G401.6 (cell line): Measurements from ENCODE around the gene TOGARAM2.
"Not testable (repeated sequence)": the region's sequence is repeated elsewhere in the genome, so short reads cannot be mapped to it uniquely, and the experiment has no call there.

ENCODE experiments used
- FAIRE-seq: peaks from 2 replicates; lab custom pipeline; 2012; peaks lifted over from hg19 to GRCh38; lab: Jason Lieb, UNC

TOGARAM2 gene

GRCh38 chr2:28977176-28977875 is 3.8 kb upstream of the TOGARAM2 start:
- FAIRE-seq = no peak

DNA sequence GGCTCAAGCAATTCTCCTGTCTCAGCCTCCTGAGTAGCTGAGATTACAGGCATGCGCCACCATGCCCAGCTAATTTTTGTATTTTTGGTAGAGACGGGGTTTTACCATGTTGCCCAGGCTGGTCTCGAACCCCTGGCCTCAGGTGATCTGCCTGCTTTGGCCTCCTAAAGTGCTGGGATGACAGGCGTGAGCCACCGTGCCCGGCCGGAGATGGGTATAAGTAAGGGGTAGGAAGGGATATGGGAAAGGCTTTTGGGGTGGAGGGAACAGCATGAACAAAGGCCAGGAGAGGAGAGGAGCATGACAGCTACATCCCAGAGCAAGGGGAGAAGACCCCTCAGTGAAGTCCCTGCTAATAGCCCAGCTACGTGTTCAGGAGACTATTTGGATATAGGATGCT is 3.1 kb upstream of the TOGARAM2 start:
- not testable (repeated sequence) for FAIRE-seq

DNA sequence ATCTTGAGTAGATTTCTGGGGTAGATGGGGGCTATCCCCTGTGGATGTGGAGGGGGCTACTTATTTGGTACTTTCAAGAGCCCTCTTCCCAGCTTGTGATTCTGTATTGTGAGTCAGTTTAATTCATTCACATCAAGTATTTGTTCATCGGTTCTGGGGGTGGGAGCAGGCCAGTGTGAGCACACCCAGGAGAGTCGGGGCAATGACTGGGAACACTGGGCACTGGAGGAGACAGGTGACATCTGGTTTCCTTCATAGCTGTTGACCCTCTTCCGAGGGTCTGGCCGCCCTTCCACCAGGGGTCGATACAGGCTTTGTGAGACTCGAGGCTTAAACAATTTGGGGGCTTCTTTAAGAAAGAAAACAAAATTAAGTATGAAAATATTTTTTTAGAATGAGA is 2.5 kb upstream of the TOGARAM2 start:
- FAIRE-seq = no peak

GRCh38 chr2:28979041-28979440 is 2.1 kb upstream of the TOGARAM2 start:
- FAIRE-seq = no peak

GRCh38 chr2:28979576-28980366 is 1.3 kb upstream of the TOGARAM2 start:
- FAIRE-seq = no peak

DNA sequence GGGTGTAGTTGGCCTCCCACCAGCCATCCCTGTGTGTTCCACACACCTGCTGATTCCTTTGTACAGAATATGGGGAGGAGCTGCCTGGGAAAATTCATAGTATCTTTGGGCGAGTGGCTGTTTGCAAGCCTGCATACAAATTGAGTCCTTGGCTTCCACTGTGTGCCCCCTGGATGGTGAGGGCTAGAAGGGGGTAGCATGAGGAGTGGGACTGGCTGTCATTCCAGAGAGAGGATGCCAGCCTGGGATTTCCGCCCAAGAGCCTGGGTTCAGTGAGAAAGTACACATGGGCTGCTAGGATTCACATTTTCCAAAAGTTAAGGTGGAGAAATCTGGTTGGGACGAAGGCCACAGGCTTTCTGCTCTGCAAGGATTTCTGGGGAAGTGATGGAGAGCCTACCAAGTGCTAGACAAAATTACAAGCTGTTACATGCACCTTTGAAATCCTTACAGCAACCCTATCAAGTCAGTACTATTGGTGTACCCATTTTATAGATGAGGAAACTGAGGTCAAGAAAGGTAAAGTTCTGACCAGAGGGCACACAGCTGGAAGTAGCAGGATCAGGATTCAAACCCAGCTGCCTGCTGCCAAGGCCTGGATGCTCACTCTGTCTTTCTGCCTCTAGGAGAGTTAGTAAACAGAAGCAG is 606 bp upstream of the TOGARAM2 start:
- FAIRE-seq = no peak

- no peak for FAIRE-seq
These were observed 700 bp downstream of the TOGARAM2 start for GRCh38 chr2:28981620-28982376.

DNA sequence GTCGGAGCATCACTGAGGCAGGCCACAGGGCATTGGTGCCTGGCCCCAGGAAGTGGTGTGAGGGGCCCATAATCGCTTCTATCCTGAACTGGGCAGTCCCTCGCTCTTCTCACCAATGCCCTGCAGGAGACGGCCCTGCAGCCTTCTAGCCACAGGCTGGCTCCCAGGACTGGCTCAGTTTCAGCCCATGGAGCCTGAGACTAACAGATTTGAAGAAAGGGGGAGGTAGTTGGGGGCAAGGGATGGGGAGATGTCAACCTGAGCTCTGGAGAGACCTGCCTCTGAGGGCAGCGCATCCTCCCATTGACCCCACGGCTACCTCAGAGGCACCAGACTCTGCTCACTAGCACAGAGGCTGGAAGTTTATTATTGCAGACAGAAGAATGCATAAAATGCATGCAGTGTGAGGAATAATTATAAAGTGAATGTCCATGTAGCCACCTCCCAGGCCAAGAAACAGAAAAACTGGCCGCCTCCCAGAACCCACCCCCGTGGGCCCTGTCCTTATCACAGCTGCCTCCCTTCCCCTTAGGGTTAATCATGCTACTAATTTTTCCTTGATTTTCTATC is 1.4 kb downstream of the TOGARAM2 start:
- FAIRE-seq = no peak

GRCh38 chr2:28986429-28986828 is 5.3 kb downstream of the TOGARAM2 start:
- no peak for FAIRE-seq

GRCh38 chr2:28989973-28990372 is 8.9 kb downstream of the TOGARAM2 start:
- no peak for FAIRE-seq

- no peak for FAIRE-seq
These were observed 9.3 kb downstream of the TOGARAM2 start for GRCh38 chr2:28990445-28990844.

- FAIRE-seq = no peak
These were observed 9.9 kb downstream of the TOGARAM2 start for GRCh38 chr2:28991021-28991420.

DNA sequence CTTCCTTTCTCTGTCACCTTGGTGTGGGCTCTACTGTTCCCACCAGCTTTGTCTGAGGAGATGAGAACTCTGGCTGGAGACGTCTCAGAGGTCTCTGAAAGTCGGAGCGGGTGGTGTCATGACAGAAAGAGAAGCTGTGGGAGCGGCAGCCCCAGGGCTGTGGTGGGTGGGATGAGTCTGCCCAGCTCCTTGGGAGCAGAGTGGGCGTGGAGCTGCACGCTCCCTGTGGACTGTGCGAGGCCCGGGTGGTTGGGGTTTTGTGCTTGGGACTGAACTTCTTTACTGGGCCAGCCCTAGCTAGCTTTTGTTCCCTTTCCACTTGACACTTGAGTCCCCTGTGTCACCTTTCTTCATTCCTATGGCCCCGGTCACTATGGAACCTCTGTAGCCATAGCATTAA is 10.4 kb downstream of the TOGARAM2 start:
- no peak for FAIRE-seq

DNA sequence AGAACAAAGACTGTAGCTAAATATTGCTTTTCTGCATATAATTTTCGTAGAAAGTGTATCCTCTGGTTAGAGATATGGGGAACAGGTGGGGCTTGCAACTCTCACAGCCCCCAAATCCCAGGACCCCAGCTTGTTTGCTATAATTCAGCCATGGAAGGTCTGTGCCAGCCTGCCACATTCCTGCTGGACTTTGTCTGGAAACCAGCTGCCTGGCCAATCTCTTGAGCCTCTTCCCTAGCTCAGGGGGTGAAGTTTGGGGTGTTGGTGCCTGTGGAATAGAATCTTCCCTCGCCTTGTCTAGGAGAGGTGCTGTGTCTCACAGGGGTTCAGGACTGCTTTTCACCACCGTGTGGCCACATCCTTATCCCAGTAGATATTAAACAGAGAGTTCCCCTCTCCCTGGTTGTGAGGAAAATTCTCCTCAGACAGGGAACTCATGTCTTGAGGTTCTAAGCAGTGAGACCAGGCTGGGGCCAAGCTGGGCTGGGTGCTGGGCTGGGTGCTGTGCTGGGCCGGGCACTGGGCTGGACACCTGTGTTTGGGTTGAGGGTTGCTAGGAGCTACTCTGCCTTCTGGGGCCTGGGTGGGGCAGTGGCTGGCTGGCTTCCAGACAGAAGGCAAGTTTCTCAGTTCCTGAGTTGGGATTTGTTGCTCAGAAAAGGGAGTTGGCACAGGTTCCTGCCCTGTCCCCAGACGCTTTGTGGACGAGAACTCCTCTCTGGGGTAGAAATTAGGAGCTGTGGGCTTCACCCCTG is 12.3 kb downstream of the TOGARAM2 start:
- FAIRE-seq = no peak

DNA sequence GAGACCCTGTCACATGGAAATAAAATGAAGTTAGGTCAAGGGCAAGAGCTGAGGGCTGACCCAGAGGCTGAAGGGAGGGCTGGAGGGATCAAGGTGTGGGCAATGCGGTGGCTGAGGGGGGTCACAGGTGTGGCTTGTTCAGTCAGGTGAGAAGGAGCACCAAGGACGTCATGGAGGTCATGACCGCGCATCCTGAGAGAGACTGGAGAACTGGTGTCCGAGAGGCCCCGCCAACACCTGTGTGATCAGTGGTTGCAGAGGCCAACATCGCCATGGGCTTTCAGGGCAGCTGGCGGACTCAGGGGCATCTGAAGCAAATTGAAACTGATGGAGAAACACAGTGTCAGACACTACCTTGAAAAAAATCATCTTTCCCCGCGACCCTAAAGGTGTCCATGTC is 13.0 kb downstream of the TOGARAM2 start:
- no peak for FAIRE-seq

GRCh38 chr2:28994679-28995078 is 13.6 kb downstream of the TOGARAM2 start:
- FAIRE-seq = no peak

DNA sequence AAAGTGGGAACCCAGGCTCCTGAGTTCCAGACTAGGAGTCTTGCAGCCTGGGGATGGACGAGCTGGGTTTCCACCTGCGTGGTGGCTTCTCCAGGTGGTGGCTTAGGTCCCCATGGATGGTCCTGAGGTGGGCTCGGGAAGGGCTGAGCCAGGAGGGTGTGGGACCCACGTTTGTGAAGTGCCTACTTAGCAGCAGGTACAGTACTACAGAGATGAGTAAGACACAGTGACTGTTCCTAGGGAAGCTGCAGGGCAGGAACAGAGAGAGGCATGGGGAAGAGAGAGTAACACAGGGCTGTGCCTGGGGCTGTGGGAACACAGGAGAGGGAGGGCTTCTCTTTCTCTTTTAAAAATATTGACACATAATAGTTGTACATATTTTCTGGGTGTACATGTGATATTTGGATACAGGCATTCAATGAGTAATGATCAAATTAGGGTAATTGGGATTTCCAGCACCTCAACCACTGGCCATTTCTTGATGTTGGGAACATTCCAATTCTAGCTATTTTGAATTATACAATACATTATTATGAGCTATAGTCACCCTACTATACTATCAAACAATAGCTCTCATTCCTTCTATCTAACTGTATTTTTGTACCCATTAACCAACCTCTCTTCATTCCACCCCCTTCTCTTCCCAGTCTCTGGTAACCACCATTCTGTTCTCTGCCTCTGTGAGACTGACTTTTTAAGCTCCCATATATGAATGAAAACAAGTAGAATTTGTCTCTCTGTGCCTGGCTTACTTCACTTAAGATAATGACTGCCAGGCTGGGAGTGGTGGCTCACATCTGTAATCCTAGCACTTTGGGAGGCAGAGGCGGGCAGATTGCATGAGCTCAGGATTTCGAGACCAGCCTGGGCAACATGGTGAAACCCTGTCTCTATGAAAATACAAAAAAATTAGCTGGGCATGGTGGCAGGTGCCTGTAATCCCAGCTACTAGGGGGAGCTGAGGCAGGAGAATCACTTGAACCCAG is 15.0 kb downstream of the TOGARAM2 start:
- no peak for FAIRE-seq

DNA sequence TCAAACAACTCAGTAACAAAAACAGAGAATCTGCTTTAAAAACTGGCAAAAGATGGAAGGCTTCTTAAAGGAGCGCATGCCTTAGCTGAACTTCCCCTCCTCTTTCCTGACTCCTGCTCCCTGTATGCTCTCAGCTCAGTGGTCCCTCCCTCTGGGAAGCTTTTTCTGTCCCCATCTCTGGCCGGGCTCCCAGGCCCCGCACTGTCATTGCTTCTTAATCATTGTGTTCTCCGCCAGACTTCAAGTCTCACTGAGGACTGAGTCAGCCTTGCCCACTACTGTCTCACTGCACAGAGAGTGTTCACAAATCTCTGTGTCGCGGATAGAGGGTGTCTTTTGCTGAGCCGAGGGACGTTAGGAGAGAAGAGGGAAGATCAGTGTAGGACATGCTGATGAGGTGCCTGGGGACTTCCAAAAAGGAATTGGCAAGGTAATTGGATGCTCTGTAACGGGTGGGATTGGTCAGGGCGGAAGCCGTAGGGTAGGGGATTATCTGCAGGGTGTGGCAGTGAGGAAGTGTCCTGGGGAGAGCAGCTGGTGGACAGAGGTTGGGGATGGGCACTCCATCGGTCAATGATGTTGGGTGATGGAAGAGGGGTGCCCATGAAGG is 16.2 kb downstream of the TOGARAM2 start:
- FAIRE-seq = no peak

GRCh38 chr2:28997847-28998735 is 17.0 kb downstream of the TOGARAM2 start:
- FAIRE-seq = no peak
